ENCODE data around the gene ARHGEF17. TPM values are rescaled to one million over a fixed set of nuclear protein-coding genes. Genes with fewer than 3 reads are reported as not detected.

ARHGEF17 gene
- total RNA-seq, 1 donor from 2014 or later = 16.3 TPM

DNA sequence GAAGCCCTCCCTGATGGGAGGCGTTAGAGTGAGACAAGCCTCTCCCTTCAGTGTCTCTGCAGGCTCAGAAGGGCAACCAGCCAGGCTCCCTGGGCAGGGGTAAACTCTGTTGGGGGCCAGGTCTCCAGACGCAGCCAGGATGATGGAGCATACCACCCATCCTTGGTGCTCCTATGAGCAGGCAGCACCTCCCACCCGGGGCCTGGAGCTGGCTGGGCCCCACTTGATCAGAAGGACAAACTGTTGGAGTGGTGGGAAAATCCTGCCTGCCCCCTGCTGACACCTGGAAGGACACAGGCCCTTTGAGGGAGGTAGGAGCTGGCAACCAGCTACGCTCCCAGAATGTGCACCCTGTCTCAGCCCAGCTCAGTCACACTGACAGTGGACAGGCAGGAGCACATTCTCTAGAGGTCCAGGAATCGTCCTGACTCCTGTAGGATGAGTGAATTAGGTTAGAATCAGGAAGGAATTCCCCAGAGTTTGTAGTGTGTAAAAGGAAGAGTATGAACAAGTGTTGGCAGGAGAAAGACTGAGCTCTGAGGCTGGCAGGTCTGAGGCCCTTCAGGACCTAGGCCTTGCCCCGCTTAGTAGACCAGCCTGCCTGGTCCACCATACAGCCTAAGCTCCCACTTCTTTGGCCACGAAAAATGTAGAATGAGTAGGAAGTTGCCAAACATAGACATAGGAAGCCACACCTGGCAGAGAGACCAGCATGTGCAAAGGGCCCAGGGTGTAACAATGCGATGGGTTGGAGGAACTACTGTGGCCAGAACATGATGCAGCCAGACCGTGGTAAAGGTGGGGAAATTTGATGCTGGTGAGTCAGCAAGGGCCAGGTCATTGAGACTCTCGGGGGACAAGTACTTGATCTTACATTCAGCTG lies 19.1 kb downstream of the ARHGEF17 start:
- DNase-seq (ENCODE audit: low spot score in 2 of 2) (no peak), FAIRE-seq (no peak)

DNA sequence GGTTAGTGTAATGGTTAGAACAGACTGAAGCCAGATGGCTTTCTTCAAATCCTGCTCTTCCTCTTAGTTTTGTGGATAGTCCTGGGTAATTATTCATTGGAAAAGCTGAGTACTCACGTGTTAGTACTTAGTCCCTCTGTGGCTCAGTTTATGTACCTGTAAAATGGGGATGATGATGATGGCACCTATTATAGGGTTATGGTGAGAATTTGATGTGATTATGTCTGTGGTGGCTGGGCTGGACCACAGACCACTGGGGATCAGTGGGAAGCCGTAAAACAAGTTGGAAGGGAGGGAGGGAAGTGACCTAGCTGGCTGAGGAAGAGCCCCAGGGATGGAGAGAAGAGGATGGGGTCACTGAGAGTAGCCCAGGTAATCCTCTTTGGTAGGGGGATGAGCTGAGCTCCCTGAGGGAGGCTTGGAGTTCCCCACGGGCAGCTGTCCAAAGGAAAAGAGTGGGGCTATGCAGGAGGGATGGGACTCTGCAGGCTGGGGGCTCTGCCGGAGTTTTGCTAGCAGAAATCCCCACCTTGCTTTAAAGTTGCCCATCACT lies 19.8 kb downstream of the ARHGEF17 start:
- DNase-seq (ENCODE audit: low spot score in 2 of 2) (no peak), FAIRE-seq (no peak)

DNA sequence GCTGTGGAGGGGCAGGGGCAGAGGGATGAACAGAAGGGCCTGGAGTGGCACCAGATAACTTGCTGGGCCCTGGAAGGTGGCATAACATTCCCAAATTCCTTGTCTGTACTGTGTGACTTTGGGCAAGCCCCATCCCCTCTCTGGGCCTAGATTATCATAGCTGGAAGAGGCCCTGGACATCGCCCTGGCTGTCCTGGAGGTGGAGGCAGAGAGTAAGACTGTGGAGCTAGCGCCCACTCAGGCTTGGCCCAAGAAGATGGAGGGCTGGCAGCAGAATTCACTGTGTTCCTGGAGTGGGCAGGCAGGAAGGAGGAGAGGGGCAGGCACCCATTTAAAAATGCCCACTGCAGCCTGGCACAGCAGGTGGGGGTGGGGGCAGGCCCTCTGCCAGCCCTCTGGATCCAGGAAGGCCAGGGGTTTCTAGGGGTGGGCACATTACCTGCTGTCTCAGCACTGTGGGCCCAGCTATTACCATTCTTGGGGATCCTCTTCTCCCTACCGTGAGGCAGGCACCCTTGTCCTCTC lies 22.6 kb downstream of the ARHGEF17 start:
- no peak for DNase-seq (ENCODE audit: low spot score in 2 of 2)
- FAIRE-seq = no peak

DNA sequence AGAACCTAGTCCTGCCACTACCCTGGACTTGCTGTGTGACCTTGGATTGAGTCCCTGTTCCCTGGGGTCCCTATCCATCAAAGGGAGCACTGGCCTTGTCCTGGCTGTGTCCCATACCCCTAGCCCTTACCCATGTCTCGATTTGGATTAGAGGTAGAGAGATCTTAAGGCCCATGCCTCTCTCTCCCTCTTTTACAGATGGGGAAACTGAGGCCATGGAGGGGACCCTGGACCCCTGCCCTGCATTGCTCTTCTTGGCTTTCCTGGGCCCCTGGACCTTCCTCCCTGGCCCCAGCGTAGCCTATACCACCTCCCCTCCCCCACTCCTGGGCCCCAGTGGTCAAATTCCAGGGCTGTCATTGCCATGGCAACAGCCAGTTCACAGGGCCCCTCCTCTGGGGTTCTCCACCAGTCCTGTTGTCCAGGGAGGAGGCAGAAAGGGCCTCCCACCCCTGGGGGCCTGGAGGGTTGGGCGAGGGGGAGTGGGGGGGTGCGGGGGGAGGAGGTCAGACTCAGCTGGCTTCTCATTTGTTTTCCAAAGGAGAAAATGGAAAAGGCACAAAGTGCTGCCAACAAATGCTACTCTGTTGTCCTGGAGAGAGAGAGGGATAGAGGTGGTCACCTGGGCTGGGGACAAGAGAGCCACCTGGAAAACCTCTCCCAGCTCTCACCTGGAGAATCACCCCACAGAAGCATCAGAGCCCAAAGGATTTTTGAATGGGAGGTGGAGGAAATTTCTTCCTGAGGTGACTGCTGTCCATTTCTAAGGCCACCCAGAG lies 23.3 kb downstream of the ARHGEF17 start:
- FAIRE-seq (no peak), DNase-seq (ENCODE audit: low spot score in 2 of 2) (no peak)

- DNase-seq (ENCODE audit: low spot score in 2 of 2) = no peak
- no peak for FAIRE-seq
Measured at GRCh38 chr11:73333173-73333572, 25.1 kb downstream of the ARHGEF17 start.

- DNase-seq (ENCODE audit: low spot score in 2 of 2) = no peak
- FAIRE-seq = no peak
Measured at GRCh38 chr11:73333640-73334383, 25.7 kb downstream of the ARHGEF17 start.

DNA sequence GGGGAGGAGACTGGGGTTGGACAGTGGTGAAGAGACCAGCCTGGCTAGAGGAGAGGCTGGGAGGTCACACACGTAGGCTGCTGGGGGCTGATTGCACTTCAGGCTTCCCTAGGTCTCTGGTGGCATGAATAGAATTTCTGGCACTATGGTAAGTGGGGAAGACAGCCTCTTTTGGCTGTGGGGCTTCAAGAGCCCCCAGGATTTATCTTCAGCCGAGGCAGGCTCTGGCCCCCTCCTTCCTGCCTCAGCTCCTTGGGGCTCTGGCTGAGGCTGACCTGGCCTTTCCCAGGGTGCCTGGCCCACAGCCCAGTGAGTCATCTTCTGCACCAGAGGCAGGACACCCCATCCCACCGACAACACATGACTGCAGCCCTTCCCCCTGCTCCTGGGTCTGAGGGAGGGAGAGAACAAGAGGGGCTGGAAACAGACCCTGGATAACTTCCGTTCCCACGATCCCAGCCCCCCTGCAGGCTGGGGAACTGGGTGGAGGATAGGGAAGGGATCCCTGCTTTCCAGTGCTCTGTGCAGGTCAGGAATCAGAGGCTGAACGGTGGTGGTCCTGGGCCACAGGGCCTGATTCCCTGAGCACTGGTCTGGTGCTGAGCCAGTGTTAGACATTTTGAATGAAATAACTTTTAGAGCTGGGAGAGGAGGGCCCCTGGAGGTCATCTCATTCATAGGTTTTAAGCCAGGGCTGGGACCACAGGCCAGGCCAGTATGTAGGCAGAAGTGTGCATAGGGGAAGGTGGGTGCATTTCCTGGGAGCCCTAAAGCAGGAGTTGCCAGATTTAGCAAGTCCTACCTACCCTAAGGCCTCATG lies 26.5 kb downstream of the ARHGEF17 start:
- no peak for FAIRE-seq
- DNase-seq (ENCODE audit: low spot score in 2 of 2) = peak in 1 of 2 donors; percentile 54

DNA sequence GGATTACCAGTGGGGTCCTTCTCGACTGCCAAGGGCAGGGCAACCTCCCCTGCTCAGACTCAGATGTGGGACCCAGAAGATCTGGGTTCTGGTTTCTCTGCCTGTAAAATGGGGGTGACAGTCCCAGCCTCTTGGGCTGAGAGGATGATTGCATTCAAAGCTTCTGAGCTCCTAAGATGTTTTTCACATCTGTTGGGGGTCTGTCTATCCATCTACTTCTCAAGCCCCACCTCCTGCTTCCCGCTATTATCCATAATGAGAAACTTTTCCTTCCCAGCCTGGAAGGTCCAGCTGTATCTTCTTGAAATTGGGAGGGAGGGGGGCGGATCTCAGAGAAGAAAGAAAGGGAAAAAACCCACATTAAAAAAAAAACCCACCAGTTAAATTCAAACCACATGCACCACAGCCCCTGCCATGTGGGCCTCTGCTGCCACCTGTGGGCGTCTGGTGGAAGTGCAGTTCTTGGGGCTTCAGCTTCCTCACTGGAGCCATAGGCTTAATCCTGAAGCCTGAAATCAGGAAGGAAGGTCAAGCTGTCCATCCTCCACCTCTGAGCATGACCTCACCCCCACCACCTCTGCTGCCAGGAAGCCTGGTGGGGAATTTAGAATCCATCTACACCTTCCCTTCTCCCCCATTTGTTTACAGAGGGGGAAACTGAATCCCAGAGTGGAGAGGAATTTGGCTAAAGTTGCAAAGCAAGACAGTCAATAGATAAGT lies 27.3 kb downstream of the ARHGEF17 start:
- no peak for FAIRE-seq

DNA sequence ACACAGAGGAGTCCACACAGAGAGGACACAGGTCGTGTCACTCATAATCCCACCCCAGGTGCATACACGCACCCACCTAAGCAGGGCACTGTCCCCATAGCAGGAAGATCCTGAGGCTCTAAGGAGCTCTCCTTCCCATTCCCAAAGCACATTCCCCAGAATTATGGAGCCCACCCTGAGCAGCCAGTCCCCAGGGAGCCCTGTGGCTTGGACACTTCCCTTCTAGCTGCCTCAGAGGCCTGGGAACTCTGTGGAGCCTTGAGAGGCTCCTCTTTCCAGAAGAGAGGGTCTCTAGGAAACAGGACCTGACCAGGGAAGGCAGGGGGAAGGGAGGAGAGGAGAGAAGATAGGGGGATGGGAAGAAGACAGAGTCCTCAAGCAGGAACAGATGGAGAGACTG lies 29.8 kb downstream of the ARHGEF17 start:
- DNase-seq (ENCODE audit: low spot score in 2 of 2) (no peak), FAIRE-seq (no peak)

More for the DNA sequence above, 27.3 kb downstream of the ARHGEF17 start:
- DNase-seq (ENCODE audit: low spot score in 2 of 2) = peak; percentile 77 to 83

GRCh38 chr11:73338279-73338678 lies 30.2 kb downstream of the ARHGEF17 start:
- DNase-seq (ENCODE audit: low spot score in 2 of 2) = no peak
- no peak for FAIRE-seq

DNA sequence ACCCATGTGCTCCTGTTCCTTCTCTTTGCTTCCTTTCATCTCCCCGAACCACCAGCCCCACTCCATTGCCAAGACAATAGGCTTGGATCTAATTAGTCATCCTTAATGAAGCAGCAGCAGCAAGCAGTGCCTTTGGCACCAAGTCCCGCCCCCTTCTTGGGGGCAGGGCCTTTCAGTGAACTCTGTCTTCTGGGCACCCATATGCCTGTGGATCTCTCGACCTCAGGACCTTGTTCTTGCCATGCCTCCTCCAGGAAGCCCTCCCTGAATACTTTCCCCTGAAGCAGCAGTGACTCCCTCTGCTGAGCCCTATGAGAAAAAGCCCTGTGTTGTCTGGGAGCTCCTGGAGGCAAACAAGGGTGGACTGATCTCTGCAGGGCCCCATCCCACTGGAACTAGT lies 32.1 kb downstream of the ARHGEF17 start:
- DNase-seq (ENCODE audit: low spot score in 2 of 2) = no peak
- no peak for FAIRE-seq

- FAIRE-seq = no peak
- DNase-seq (ENCODE audit: low spot score in 2 of 2) = no peak
Measured at GRCh38 chr11:73342633-73343032, 34.6 kb downstream of the ARHGEF17 start.

DNA sequence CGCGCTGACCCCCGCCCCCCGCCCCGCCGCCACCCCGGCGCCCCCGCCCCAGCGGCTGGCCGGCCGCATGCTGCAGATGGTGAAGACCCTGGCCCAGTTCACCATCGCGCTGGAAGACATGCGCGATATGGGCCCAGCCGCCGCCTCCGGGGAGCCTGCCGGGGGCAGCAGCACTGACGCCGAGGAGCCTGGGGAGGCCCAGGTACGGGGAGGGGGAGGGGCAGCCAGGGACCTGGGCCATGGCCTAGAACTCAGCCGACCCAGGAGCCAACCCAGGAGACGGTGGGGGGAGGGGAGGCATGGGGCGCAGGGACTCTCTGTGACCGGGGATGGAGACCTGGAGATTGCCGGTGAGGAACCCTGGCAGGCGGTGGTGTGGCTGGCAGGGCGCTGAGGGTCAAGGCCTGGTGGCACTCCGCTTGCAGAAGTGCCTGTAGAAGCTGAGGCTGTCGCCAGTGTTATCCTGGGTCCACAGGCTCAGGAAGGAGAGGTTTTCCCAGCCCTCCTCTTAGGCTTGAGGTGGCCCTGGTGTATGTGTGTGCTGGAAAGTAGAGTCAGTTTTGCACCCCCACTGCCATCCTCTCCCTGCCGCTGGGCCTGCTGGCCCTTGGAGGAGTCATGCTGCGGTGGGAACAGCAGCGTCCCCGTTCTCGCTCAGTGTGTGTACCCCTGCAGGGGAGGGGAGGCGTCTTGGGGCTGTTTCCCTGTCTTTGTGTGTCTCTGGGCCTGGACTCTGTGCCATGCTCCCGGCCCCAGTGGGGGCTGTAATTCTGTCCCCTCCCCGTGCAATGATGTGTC lies 35.2 kb downstream of the ARHGEF17 start:
- DNase-seq (ENCODE audit: low spot score in 2 of 2) (no peak), FAIRE-seq (no peak)

GRCh38 chr11:73344191-73344607 lies 36.1 kb downstream of the ARHGEF17 start:
- no peak for FAIRE-seq
- peak in 1 of 2 donors; percentile 76 for DNase-seq (ENCODE audit: low spot score in 2 of 2)

DNA sequence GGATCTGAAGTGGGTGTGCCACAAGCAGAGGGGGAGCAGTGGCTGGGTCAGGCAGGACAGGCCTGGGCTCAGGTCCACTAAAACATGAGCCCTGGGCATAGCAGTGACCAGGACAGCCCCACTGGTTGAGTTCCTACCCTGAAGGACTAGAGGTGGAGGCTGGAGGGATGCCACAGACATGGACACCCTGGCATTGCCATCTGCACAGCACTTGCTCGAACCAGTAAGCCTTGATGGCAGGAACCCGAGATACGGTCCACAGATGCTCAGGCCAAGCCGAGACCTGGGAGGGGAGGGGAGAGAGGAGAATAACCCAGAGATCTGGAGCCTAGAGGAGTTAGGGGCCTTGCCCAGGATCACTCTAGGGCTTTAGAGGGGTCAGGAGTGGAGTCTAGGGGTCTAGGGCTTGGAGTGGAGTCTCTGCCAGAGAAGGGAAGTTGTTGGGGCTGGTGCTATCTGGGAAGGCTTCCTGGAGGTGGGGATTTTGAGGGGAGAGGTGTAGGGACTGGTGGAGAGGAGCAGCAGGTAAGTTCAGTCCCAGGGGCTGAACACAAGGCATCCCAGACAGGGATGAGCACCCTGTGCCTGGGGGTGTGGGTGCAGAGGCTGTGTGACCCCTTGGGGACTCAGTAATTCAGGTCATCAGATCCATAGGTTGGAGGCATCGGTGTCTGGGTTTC lies 37.5 kb downstream of the ARHGEF17 start:
- no peak for FAIRE-seq
- no peak for DNase-seq (ENCODE audit: low spot score in 2 of 2)

DNA sequence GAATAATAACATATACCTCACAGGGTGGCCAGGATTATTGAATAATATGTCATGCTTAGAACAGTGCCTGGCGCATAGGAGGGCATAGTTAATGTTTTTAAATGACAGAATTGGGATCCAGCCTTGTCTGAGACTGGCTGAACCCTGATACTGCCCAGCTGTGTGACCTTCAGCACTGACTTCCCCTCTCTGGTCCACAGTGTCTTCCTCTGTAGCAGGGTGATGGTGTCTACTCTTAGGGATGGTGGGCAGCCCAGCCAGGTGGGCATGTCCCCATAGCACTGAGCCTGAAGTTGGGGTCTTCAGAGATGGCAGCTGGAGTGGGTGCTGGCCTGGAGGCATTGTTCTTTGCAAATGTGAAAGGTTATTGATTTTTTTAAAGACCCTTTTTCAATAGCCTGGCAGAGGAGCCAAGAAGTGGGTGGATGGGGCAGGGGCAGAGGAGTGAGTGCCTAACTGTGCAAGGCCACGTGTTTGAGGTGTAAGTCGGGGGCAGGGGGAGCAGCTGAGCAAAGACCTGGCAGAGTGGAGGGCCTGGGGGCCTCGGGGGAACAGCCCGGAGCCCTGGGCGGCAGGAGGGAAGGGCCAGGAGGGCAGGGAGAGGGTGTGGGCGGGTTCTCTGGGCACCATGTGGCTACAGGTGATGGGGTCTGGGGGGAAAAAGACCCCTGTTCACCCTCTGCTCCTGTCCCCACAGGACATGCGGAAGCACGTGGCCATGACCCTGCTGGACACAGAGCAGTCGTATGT lies 38.3 kb downstream of the ARHGEF17 start:
- FAIRE-seq (no peak), DNase-seq (ENCODE audit: low spot score in 2 of 2) (no peak)

DNA sequence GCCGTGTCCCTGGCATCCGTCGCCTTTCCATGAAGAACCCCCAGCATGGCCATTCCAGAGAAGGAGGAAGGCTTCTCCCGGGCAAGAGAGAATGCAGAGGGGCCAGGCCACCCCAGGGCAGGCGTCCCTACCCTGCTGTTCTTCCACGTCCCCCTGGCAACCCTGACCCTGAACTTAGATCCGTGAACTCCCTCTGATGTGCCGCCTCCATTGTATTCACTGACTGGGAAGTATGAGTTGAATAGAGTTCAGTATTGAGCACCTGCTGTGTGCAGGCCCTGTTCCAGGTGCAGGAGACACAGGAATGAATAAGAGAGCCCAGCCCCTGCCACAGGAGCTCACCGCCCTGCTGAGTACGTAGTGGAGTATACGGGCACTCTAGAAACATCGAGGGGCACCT lies 39.0 kb downstream of the ARHGEF17 start:
- no peak for DNase-seq (ENCODE audit: low spot score in 2 of 2)
- no peak for FAIRE-seq

Data from frontal cortex (tissue), 4 donors.